Naive B cell (primary cell): ENCODE results near the gene DDX10. TPM values are rescaled to one million over a fixed set of nuclear protein-coding genes. Genes with fewer than 3 reads are reported as not detected.
"Not testable (repeated sequence)": the region's sequence is repeated elsewhere in the genome, so short reads cannot be mapped to it uniquely, and the experiment has no call there.

Source experiments
- ATAC-seq, 2 donors: fragments of 150-1000 bp; cut with Tn5 transposase; 2 replicates each; pipeline ENCODE4 v1.10.0; 2021; ENCODE audit warnings: low read depth in 2 of 2, mild to moderate bottlenecking in 2 of 2, moderate library complexity in 2 of 2
- DNase-seq: peaks from one replicate; pipeline ENCODE4 v3.0.0; 2022
- H3K27ac Mint-ChIP-seq, 6 donors: one replicate each; pipeline ENCODE4 v1.8.0; 2020 to 2022; ENCODE audit warnings: mild to moderate bottlenecking in 6 of 6, mixed read lengths in 6 of 6, moderate library complexity in 5 of 6, inconsistent platforms in 2 of 6
- H3K27me3 Mint-ChIP-seq, 3 donors: one replicate each; pipeline ENCODE4 v1.8.0; 2021 to 2022; ENCODE audit warnings: mixed read lengths in 3 of 3, mild to moderate bottlenecking in 1 of 3
- H3K36me3 Mint-ChIP-seq, 2 donors: one replicate each; pipeline ENCODE4 v1.8.0; 2020 to 2022; ENCODE audit warnings: mixed read lengths in 2 of 2, inconsistent platforms in 1 of 2, mild to moderate bottlenecking in 1 of 2
- H3K4me1 Mint-ChIP-seq, 3 donors: one replicate each; pipeline ENCODE4 v1.8.0; 2020 to 2022; ENCODE audit warnings: mixed read lengths in 3 of 3, inconsistent platforms in 1 of 3, mild to moderate bottlenecking in 1 of 3, moderate library complexity in 1 of 3
- H3K4me3 Mint-ChIP-seq, 8 donors: one replicate each; pipeline ENCODE4 v1.8.0; 2020 to 2022; ENCODE audit warnings: mild to moderate bottlenecking in 8 of 8, mixed read lengths in 8 of 8, moderate library complexity in 8 of 8, inconsistent platforms in 2 of 8
- H3K9me3 Mint-ChIP-seq, 7 donors: one replicate each; pipeline ENCODE4 v1.8.0; 2020 to 2022; ENCODE audit warnings: mixed read lengths in 7 of 7, mild to moderate bottlenecking in 5 of 7, inconsistent platforms in 2 of 7, moderate library complexity in 1 of 7
- polyA plus RNA-seq, 6 donors: library from polyadenylated mRNA; unstranded; fragments of 300-500 nt; fragmentation: Illumina TruSeq; gene quantifications; one replicate each; pipeline ENCODE4 v1.2.3, GENCODE V29; 2021; ENCODE audit warnings: low read depth in 6 of 6

DDX10 gene
- polyA plus RNA-seq, 6 donors from 2014 or later: 14.0 to 24.2 (median 18.9) TPM

GRCh38 chr11:108734956-108735559, 70.2 kb downstream of the DDX10 start:
- ATAC-seq: no peak
- peaks cover 19 to 26% of the 10 kb centered on the region in 2 donors for H3K36me3 Mint-ChIP-seq
- H3K4me1 Mint-ChIP-seq: peaks cover 21 to 30% (median 27%) of the 10 kb centered on the region in 3 donors
- H3K27me3 Mint-ChIP-seq: no peaks in the 10 kb centered on the region
- peak overlapping the region in 2 of 6 donors; percentile 18 to 28 for H3K27ac Mint-ChIP-seq
- no peak for DNase-seq
- no peaks in the 10 kb centered on the region for H3K9me3 Mint-ChIP-seq
- H3K4me3 Mint-ChIP-seq: no peak overlapping the region

GRCh38 chr11:108740132-108740531, 75.3 kb downstream of the DDX10 start:
- ATAC-seq, H3K4me3 Mint-ChIP-seq, H3K27me3 Mint-ChIP-seq, H3K27ac Mint-ChIP-seq, DNase-seq: not testable (repeated sequence)
- H3K4me1 Mint-ChIP-seq: peaks cover 5 to 19% (median 9%) of the 10 kb centered on the region in 3 donors
- H3K9me3 Mint-ChIP-seq: peaks cover 0 to 16% (median 9%) of the 10 kb centered on the region in 7 donors
- H3K36me3 Mint-ChIP-seq: peaks cover 24 to 32% of the 10 kb centered on the region in 2 donors

- Mint-ChIP-seq H3K4me1 (peaks cover 4 to 18% (median 12%) of the 10 kb centered on the region in 3 donors), H3K36me3 (peaks cover 21 to 30% of the 10 kb centered on the region in 2 donors), H3K27me3 (no peaks in the 10 kb centered on the region), H3K9me3 (peaks cover 0 to 16% (median 9%) of the 10 kb centered on the region in 7 donors), H3K27ac (no peak overlapping the region), H3K4me3 (no peak overlapping the region)
- ATAC-seq (no peak), DNase-seq (no peak)
Measured at GRCh38 chr11:108743851-108744250, 79.0 kb downstream of the DDX10 start.

- DNase-seq: no peak
- ATAC-seq: no peak
- H3K36me3 Mint-ChIP-seq: peaks cover 0 to 7% of the 10 kb centered on the region in 2 donors
- H3K27me3 Mint-ChIP-seq: no peaks in the 10 kb centered on the region
- no peak overlapping the region for H3K27ac Mint-ChIP-seq
- no peak overlapping the region for H3K4me3 Mint-ChIP-seq
- peaks cover 21 to 37% (median 25%) of the 10 kb centered on the region in 3 donors for H3K4me1 Mint-ChIP-seq
- peaks cover 0 to 2% (median 0%) of the 10 kb centered on the region in 7 donors for H3K9me3 Mint-ChIP-seq
Measured at GRCh38 chr11:108748968-108749367, 84.1 kb downstream of the DDX10 start.

- H3K9me3 Mint-ChIP-seq: no peaks in the 10 kb centered on the region
- H3K27ac Mint-ChIP-seq: peak overlapping the region in 4 of 6 donors; percentile 36 to 81 (median 48)
- H3K4me1 Mint-ChIP-seq: peaks cover 30 to 48% (median 36%) of the 10 kb centered on the region in 3 donors
- peaks cover 0 to 5% of the 10 kb centered on the region in 2 donors for H3K36me3 Mint-ChIP-seq
- peak overlapping the region in 4 of 8 donors; percentile 5 to 53 (median 11) for H3K4me3 Mint-ChIP-seq
- no peaks in the 10 kb centered on the region for H3K27me3 Mint-ChIP-seq
- ATAC-seq (peak; percentile 84 to 90), DNase-seq (peak; percentile 12)
Measured at GRCh38 chr11:108751444-108751843, 86.6 kb downstream of the DDX10 start.

- peaks cover 0 to 1% (median 0%) of the 10 kb centered on the region in 7 donors for H3K9me3 Mint-ChIP-seq
- H3K27me3 Mint-ChIP-seq: no peaks in the 10 kb centered on the region
- peaks cover 0 to 6% of the 10 kb centered on the region in 2 donors for H3K36me3 Mint-ChIP-seq
- H3K4me1 Mint-ChIP-seq: peaks cover 31 to 49% (median 36%) of the 10 kb centered on the region in 3 donors
- no peak for DNase-seq
- no peak for ATAC-seq
- H3K27ac Mint-ChIP-seq: peak overlapping the region in 1 of 6 donors; percentile 23
- no peak overlapping the region for H3K4me3 Mint-ChIP-seq
Measured at GRCh38 chr11:108752297-108752751, 87.5 kb downstream of the DDX10 start.

- ATAC-seq: no peak
- H3K36me3 Mint-ChIP-seq: peaks cover 0 to 14% of the 10 kb centered on the region in 2 donors
- H3K4me3 Mint-ChIP-seq: no peak overlapping the region
- peaks cover 37 to 58% (median 45%) of the 10 kb centered on the region in 3 donors for H3K4me1 Mint-ChIP-seq
- no peak for DNase-seq
- no peaks in the 10 kb centered on the region for H3K27me3 Mint-ChIP-seq
- peak overlapping the region in 1 of 6 donors; percentile 16 for H3K27ac Mint-ChIP-seq
- H3K9me3 Mint-ChIP-seq: peaks cover 0 to 3% (median 0%) of the 10 kb centered on the region in 7 donors
Measured at GRCh38 chr11:108754901-108755625, 90.2 kb downstream of the DDX10 start.

GRCh38 chr11:108757630-108758029, 92.8 kb downstream of the DDX10 start:
- H3K4me3 Mint-ChIP-seq: no peak overlapping the region
- H3K36me3 Mint-ChIP-seq: peaks cover 0 to 14% of the 10 kb centered on the region in 2 donors
- ATAC-seq (no peak), DNase-seq (no peak)
- peaks cover 28 to 52% (median 28%) of the 10 kb centered on the region in 3 donors for H3K4me1 Mint-ChIP-seq
- peaks cover 0 to 3% (median 0%) of the 10 kb centered on the region in 7 donors for H3K9me3 Mint-ChIP-seq
- H3K27ac Mint-ChIP-seq: no peak overlapping the region
- no peaks in the 10 kb centered on the region for H3K27me3 Mint-ChIP-seq

GRCh38 chr11:108758458-108758857, 93.6 kb downstream of the DDX10 start:
- DNase-seq: no peak
- H3K27ac Mint-ChIP-seq: peak overlapping the region in 1 of 6 donors; percentile 73
- peaks cover 0 to 3% (median 0%) of the 10 kb centered on the region in 7 donors for H3K9me3 Mint-ChIP-seq
- no peak for ATAC-seq
- no peaks in the 10 kb centered on the region for H3K27me3 Mint-ChIP-seq
- peaks cover 28 to 60% (median 32%) of the 10 kb centered on the region in 3 donors for H3K4me1 Mint-ChIP-seq
- H3K4me3 Mint-ChIP-seq: no peak overlapping the region
- peaks cover 0 to 14% of the 10 kb centered on the region in 2 donors for H3K36me3 Mint-ChIP-seq

- H3K36me3 Mint-ChIP-seq: peaks cover 0 to 12% of the 10 kb centered on the region in 2 donors
- no peaks in the 10 kb centered on the region for H3K27me3 Mint-ChIP-seq
- no peak overlapping the region for H3K4me3 Mint-ChIP-seq
- H3K27ac Mint-ChIP-seq: no peak overlapping the region
- peaks cover 5 to 29% (median 8%) of the 10 kb centered on the region in 3 donors for H3K4me1 Mint-ChIP-seq
- no peaks in the 10 kb centered on the region for H3K9me3 Mint-ChIP-seq
- no peak for DNase-seq
- ATAC-seq: no peak
Measured at GRCh38 chr11:108766596-108767173, 101.8 kb downstream of the DDX10 start.

- Mint-ChIP-seq H3K36me3 (peaks cover 0 to 20% of the 10 kb centered on the region in 2 donors), H3K4me1 (peaks cover 5 to 13% (median 12%) of the 10 kb centered on the region in 3 donors), H3K4me3 (no peak overlapping the region), H3K9me3 (no peaks in the 10 kb centered on the region), H3K27ac (peak overlapping the region in 1 of 6 donors; percentile 44), H3K27me3 (no peaks in the 10 kb centered on the region)
- DNase-seq: no peak
- no peak for ATAC-seq
Measured at GRCh38 chr11:108768370-108768769, 103.5 kb downstream of the DDX10 start.

GRCh38 chr11:108768964-108769363, 104.1 kb downstream of the DDX10 start:
- no peaks in the 10 kb centered on the region for H3K27me3 Mint-ChIP-seq
- H3K9me3 Mint-ChIP-seq: no peaks in the 10 kb centered on the region
- H3K27ac Mint-ChIP-seq: peak overlapping the region in 1 of 6 donors; percentile 59
- ATAC-seq (no peak), DNase-seq (no peak)
- no peak overlapping the region for H3K4me3 Mint-ChIP-seq
- peaks cover 5 to 18% (median 12%) of the 10 kb centered on the region in 3 donors for H3K4me1 Mint-ChIP-seq
- peaks cover 0 to 20% of the 10 kb centered on the region in 2 donors for H3K36me3 Mint-ChIP-seq

- no peak for DNase-seq
- H3K4me3 Mint-ChIP-seq: no peak overlapping the region
- ATAC-seq: no peak
- no peak overlapping the region for H3K27ac Mint-ChIP-seq
- peaks cover 0 to 12% (median 8%) of the 10 kb centered on the region in 7 donors for H3K9me3 Mint-ChIP-seq
- H3K4me1 Mint-ChIP-seq: peaks cover 5 to 14% (median 13%) of the 10 kb centered on the region in 3 donors
- peaks cover 18 to 23% of the 10 kb centered on the region in 2 donors for H3K36me3 Mint-ChIP-seq
- H3K27me3 Mint-ChIP-seq: no peaks in the 10 kb centered on the region
Measured at GRCh38 chr11:108774037-108774730, 109.3 kb downstream of the DDX10 start.
